Vagina (tissue), 2 donors: ENCODE results near the gene BDP1. TPM values are rescaled to one million over a fixed set of nuclear protein-coding genes. Genes with fewer than 3 reads are reported as not detected.
A peak's percentile ranks its signal among the peaks of the same experiment; 100 is the strongest.

Experiments used
- DNase-seq, 2 donors: peaks; one replicate each; pipeline ENCODE4 v3.0.0-alpha.2; 2017; ENCODE audit errors: extremely low spot score in 2 of 2
- H3K27ac ChIP-seq: fragments of 200-600 bp; sonication (generic); one replicate; pipeline ENCODE4 v1.5.1; 2019
- H3K27me3 ChIP-seq: fragments of 200-600 bp; sonication (generic); one replicate; pipeline ENCODE4 v1.5.1; 2019
- H3K36me3 ChIP-seq, 2 donors: fragments of 200-600 bp; sonication (generic); one replicate each; pipeline ENCODE4 v1.5.1; 2017 to 2019
- H3K4me1 ChIP-seq: fragments of 200-600 bp; sonication (generic); one replicate; pipeline ENCODE4 v1.5.1; 2019
- H3K4me3 ChIP-seq, 2 donors: fragments of 200-600 bp; sonication (generic); 1 replicate in 1 of 2; 2 replicates in 1 of 2; pipeline ENCODE4 v1.5.1; 2016 to 2019
- H3K9me3 ChIP-seq: fragments of 200-600 bp; sonication (generic); one replicate; pipeline ENCODE4 v1.5.1; 2019
- CTCF ChIP-seq, 3 experiments: fragments of 450-650 bp in 2 of 3; fragments of 200-600 bp in 1 of 3; sonication (generic) in 1 of 3; IDR thresholded peaks; one replicate each; pipeline ENCODE4 v1.5.1; 2017 to 2019; ENCODE audit warnings: antibody characterized with exemption in 3 of 3, mild to moderate bottlenecking in 2 of 3, moderate library complexity in 2 of 3
- POLR2A ChIP-seq, 2 donors: fragments of 450-650 bp; IDR thresholded peaks; one replicate each; pipeline ENCODE4 v1.6.1; 2017; ENCODE audit warnings: antibody characterized with exemption in 2 of 2, mild to moderate bottlenecking in 2 of 2, moderate library complexity in 2 of 2
- POLR2AphosphoS5 ChIP-seq, 2 donors: sonication (generic); formaldehyde crosslinking; IDR thresholded peaks; one replicate each; pipeline ENCODE4 v1.9.0; 2017; ENCODE audit warnings: antibody characterized with exemption in 2 of 2, mild to moderate bottlenecking in 2 of 2, low read depth in 1 of 2; ENCODE audit not compliant: insufficient read depth in 1 of 2
- intact Hi-C: fragments of 100-400 bp; cut with DNase I; formaldehyde crosslinking; loops from one replicate; pipeline ENCODE4 v1.15.1; 2023
- total RNA-seq: library from RNA; depleted of rRNA; stranded (reverse); fragments of >200 nt; gene quantifications from one replicate; pipeline ENCODE4 v1.2.3, GENCODE V29; 2016

BDP1 gene
- total RNA-seq, 1 donor from 2014 or later: 35.4 TPM

GRCh38 chr5:71456362-71456743 is 902 bp downstream of the BDP1 start:
- H3K9me3 ChIP-seq: no peaks in the 10 kb centered on the region
- peaks cover 23% of the 10 kb centered on the region for H3K4me1 ChIP-seq
- intact Hi-C loops: no loop called here
- TF ChIP-seq POLR2AphosphoS5 (IDR thresholded peaks at IDR 0.05; ENCODE audit: insufficient read depth in 1 of 2, low read depth in 1 of 2) (no peak), POLR2A (IDR thresholded peaks at IDR 0.05) (no peak), CTCF (IDR thresholded peaks at IDR 0.05) (no peak)
- peaks cover 0 to 26% of the 10 kb centered on the region in 2 donors for H3K36me3 ChIP-seq
- peak overlapping the region; percentile 93 for H3K27ac ChIP-seq
- H3K27me3 ChIP-seq: no peaks in the 10 kb centered on the region
- H3K4me3 ChIP-seq: peak overlapping the region; percentile 61 to 98
- DNase-seq: no peak

- H3K36me3 ChIP-seq: peaks cover 0 to 32% of the 10 kb centered on the region in 2 donors
- H3K4me3 ChIP-seq: peak overlapping the region; percentile 61 to 98
- no peak for DNase-seq
- peaks cover 23% of the 10 kb centered on the region for H3K4me1 ChIP-seq
- TF ChIP-seq CTCF (IDR thresholded peaks at IDR 0.05) (no peak), POLR2A (IDR thresholded peaks at IDR 0.05) (no peak), POLR2AphosphoS5 (IDR thresholded peaks at IDR 0.05; ENCODE audit: insufficient read depth in 1 of 2, low read depth in 1 of 2) (no peak)
- no peaks in the 10 kb centered on the region for H3K9me3 ChIP-seq
- no peaks in the 10 kb centered on the region for H3K27me3 ChIP-seq
- no peak overlapping the region for H3K27ac ChIP-seq
- intact Hi-C loops: no loop called here
These were observed 1.7 kb downstream of the BDP1 start for GRCh38 chr5:71457106-71457505.

GRCh38 chr5:71460693-71461092 is 5.2 kb downstream of the BDP1 start:
- DNase-seq: no peak
- H3K9me3 ChIP-seq: no peaks in the 10 kb centered on the region
- H3K4me1 ChIP-seq: peaks cover 18% of the 10 kb centered on the region
- no peak overlapping the region for H3K4me3 ChIP-seq
- no peak overlapping the region for H3K27ac ChIP-seq
- intact Hi-C loops: no loop called here
- no peaks in the 10 kb centered on the region for H3K27me3 ChIP-seq
- peaks cover 0 to 55% of the 10 kb centered on the region in 2 donors for H3K36me3 ChIP-seq
- TF ChIP-seq POLR2AphosphoS5 (IDR thresholded peaks at IDR 0.05; ENCODE audit: insufficient read depth in 1 of 2, low read depth in 1 of 2) (no peak), POLR2A (IDR thresholded peaks at IDR 0.05) (no peak), CTCF (IDR thresholded peaks at IDR 0.05) (no peak)

- intact Hi-C loops: no loop called here
- TF ChIP-seq POLR2A (IDR thresholded peaks at IDR 0.05): no peak
- TF ChIP-seq CTCF (IDR thresholded peaks at IDR 0.05): no peak
- no peaks in the 10 kb centered on the region for H3K9me3 ChIP-seq
- peaks cover 17% of the 10 kb centered on the region for H3K4me1 ChIP-seq
- no peak for DNase-seq
- no peaks in the 10 kb centered on the region for H3K27me3 ChIP-seq
- H3K36me3 ChIP-seq: peaks cover 0 to 61% of the 10 kb centered on the region in 2 donors
- no peak overlapping the region for H3K4me3 ChIP-seq
- no peak overlapping the region for H3K27ac ChIP-seq
These were observed 5.9 kb downstream of the BDP1 start for GRCh38 chr5:71461360-71461759.

- Histone ChIP-seq H3K27ac (no peak overlapping the region), H3K4me1 (no peaks in the 10 kb centered on the region), H3K9me3 (no peaks in the 10 kb centered on the region), H3K4me3 (no peak overlapping the region), H3K27me3 (no peaks in the 10 kb centered on the region), H3K36me3 (peaks cover 0 to 76% of the 10 kb centered on the region in 2 donors)
- intact Hi-C loops: no loop called here
- no peak for DNase-seq
- TF ChIP-seq POLR2AphosphoS5 (IDR thresholded peaks at IDR 0.05; ENCODE audit: insufficient read depth in 1 of 2, low read depth in 1 of 2) (no peak), POLR2A (IDR thresholded peaks at IDR 0.05) (no peak), CTCF (IDR thresholded peaks at IDR 0.05) (no peak)
These were observed 15.7 kb downstream of the BDP1 start for GRCh38 chr5:71471193-71471592.
